Dermis blood vessel endothelial cell (primary cell): ENCODE data around the gene CDCA8. TPM values are rescaled to one million over a fixed set of nuclear protein-coding genes. Genes with fewer than 3 reads are reported as not detected.

ENCODE experiments used
- DNase-seq: peaks from one replicate; pipeline ENCODE4 v3.0.0; 2010
- total RNA-seq: library from RNA; depleted of rRNA; stranded (reverse); fragments of >200 nt; gene quantifications from 2 replicates; pipeline ENCODE4 v1.2.3, GENCODE V29; 2014

Gene CDCA8
- 3.7 and 23.0 TPM in 2 replicates for total RNA-seq

GRCh38 chr1:37692078-37692833 lies at the start of gene CDCA8:
Gene CDCA8, plus strand, starts transcription at chr1:37692516. Its CDS starts 175 bp downstream, at chr1:37692691.
- DNase-seq, result peak; percentile 99

GRCh38 chr1:37647281-37647680 lies 45.0 kb upstream of the CDCA8 start:
- DNase-seq, result no peak

GRCh38 chr1:37650173-37650572 lies 42.1 kb upstream of the CDCA8 start:
- no peak for DNase-seq

- DNase-seq, result no peak
Observed at GRCh38 chr1:37650721-37651120, 41.6 kb upstream of the CDCA8 start.

GRCh38 chr1:37651803-37652202 lies 40.5 kb upstream of the CDCA8 start:
- DNase-seq, result no peak

DNA sequence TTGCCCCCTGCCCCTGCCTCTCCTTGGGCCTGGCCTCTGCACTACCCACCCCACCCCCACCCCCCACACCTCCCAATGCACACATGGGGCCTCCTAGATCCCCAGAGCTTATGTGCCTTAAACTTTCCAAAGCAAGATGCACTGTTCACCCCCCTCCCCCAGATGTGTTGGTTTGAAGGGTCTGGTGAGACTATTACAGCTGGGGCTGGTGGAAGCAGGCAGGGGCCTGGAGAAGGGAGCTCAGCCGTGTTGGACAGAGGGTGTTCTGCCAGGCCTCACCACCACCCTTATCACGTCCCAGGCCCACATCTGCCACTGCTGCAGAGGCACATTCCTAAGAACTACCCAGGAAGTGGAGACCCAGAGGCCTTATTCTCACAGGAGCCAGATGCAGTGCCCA lies 39.3 kb upstream of the CDCA8 start:
- DNase-seq, result no peak

- no peak for DNase-seq
Observed at GRCh38 chr1:37653906-37654305, 38.4 kb upstream of the CDCA8 start.

- DNase-seq, result no peak
Observed at GRCh38 chr1:37655274-37655673, 37.0 kb upstream of the CDCA8 start.

DNA sequence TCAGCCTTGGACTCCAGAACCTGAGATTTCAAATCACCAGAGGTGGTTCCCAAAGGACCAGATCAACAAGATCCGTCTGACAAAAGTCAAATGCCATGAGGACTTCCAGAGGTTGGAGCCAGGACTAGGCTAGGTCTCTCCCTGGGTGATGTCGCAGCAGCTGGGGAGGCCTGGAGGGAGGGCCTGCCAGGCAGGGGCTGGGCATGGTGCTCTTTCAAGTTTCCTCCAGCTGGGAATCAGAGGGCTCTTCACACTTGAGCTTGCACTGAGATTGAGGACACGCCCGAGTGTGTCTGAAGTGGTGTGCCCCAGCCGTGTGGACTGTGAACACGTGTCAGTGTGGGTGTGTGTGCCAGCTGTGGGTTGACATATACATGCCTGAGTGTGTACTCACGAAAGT lies 36.3 kb upstream of the CDCA8 start:
- DNase-seq, result no peak

GRCh38 chr1:37656881-37657280 lies 35.4 kb upstream of the CDCA8 start:
- no peak for DNase-seq

DNA sequence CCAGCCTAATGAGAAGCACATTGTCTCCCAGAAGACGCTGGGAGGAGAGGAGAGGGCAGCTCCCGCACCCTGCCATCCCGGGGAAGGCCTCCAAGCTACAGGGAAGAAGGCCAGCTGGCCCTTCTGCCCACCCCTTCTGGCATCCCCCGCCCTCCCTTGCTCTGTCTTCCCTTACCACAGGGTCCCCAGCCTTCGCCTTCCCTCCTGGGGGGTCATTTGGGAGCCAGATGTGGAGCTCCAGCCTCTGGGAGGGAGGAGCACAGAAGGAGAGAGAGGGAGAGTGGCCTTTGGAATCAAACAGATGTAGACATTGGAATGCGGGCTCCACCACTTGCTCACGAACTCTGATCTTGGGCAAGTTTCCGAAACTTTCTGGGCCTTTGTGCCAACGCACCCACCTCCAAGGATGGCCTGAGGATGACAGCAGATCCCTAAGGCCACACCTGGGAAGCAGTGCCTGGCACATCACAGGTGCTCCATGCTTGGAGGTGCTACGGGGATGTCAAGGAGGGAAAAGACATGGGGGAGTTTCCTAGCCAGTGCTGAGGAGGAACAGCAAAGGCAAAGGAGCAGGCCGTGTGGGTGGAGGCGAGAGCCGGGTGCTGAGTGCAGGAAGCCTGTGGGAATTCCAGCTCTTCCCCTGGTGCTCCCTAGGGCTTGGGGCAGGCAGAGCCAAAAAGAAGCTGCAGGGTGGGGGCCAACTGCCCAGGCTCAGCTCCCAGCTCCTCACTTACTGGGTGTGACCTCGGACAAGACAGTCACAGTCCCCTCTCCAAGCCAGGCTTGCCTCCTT lies 34.5 kb upstream of the CDCA8 start:
- no peak for DNase-seq

DNA sequence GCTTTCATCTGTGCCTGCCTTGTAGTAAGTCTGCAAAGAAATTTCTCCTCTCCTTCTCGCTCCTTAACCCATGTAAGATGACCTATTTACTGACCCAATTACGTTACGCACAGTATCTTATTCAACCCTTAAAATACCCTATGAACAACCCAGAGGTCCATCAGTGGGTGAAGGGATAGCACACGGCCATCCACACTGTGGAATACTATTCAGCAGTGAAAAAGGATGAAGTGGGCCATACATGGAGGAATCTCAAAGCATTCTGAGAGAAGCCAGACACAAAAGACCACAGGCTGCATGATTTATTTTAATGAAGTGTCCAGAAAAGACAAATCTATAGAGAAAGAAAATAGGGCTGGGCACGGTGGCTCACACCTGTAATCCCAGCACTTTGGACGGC lies 33.8 kb upstream of the CDCA8 start:
- DNase-seq, result no peak

GRCh38 chr1:37660664-37661063 lies 31.7 kb upstream of the CDCA8 start:
- DNase-seq, result no peak

DNA sequence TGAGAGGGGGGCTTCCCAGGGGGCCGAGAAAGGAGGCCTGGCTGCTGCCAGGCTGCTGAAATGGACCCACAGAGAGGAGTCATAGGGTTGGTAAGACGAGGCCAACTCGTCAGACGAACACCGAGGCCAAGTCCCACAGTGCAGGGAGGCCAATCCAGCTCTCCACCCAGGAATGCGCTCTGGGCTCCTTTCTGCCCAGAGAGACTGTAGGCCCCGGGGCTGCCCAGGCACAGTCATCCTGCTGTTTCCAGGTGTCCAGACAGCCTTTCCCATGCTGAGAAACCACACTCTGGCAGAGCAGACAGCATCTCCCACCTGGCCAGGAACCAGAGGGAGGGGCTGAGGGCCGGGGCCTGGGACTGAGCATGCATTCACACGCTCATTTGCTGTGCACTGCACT lies 30.9 kb upstream of the CDCA8 start:
- DNase-seq, result no peak

GRCh38 chr1:37662031-37662755 lies 30.1 kb upstream of the CDCA8 start:
- DNase-seq, result no peak

GRCh38 chr1:37663426-37664000 lies 28.8 kb upstream of the CDCA8 start:
- no peak for DNase-seq

GRCh38 chr1:37666241-37666867 lies 26.0 kb upstream of the CDCA8 start:
- no peak for DNase-seq

GRCh38 chr1:37667023-37667671 lies 25.2 kb upstream of the CDCA8 start:
- no peak for DNase-seq

- no peak for DNase-seq
Observed at GRCh38 chr1:37670133-37670532, 22.2 kb upstream of the CDCA8 start.

GRCh38 chr1:37671261-37671660 lies 21.1 kb upstream of the CDCA8 start:
- no peak for DNase-seq

- no peak for DNase-seq
Observed at GRCh38 chr1:37672136-37672870, 20.0 kb upstream of the CDCA8 start.
